ENCODE data around the gene LTK. TPM values are rescaled to one million over a fixed set of nuclear protein-coding genes. Genes with fewer than 3 reads are reported as not detected.

Gene LTK
- total RNA-seq, result 1 to 10 TPM; 6.9 to 8.2 TPM

- H3K36me3 ChIP-seq, result no peaks in the 10 kb centered on the region
- H3K4me3 ChIP-seq, result peak within 1 kb of the TSS; percentile 40
- peak within 1 kb of the TSS; percentile 50 to 73 for H3K9ac ChIP-seq (ENCODE audit: low read depth in 2 of 2, low read length in 2 of 2)
- peaks cover 23% of the 10 kb centered on the region for H3K27me3 ChIP-seq
- peak; percentile 42 for DNase-seq
- H3K27ac ChIP-seq, result no peak within 1 kb of the TSS
- intact Hi-C loops (cut with DNase I), result loop anchor here (5.0 kb wide), 1 partner anchor 41 kb away; no protein-coding TSS in a partner anchor
- peaks cover 12% of the 10 kb centered on the region for H3K4me1 ChIP-seq
- TF ChIP-seq CTCF (IDR thresholded peaks at IDR 0.05), result no peak
- no peaks in the 10 kb centered on the region for H3K9me3 ChIP-seq
Observed at GRCh38 chr15:41513506-41514227, at the start of gene LTK. Gene LTK, minus strand, starts transcription at chr15:41513827. Its CDS starts 118 bp downstream, at chr15:41513709.

- no peak for DNase-seq
- no peaks in the 10 kb centered on the region for H3K36me3 ChIP-seq
- H3K27ac ChIP-seq, result no peak overlapping the region
- H3K4me3 ChIP-seq, result no peak overlapping the region
- H3K9ac ChIP-seq (ENCODE audit: low read depth in 2 of 2, low read length in 2 of 2), result peak overlapping the region in 1 of 2 donors; percentile 19
- no peaks in the 10 kb centered on the region for H3K9me3 ChIP-seq
- TF ChIP-seq CTCF (IDR thresholded peaks at IDR 0.05), result no peak
- H3K4me1 ChIP-seq, result no peaks in the 10 kb centered on the region
- intact Hi-C loops (cut with DNase I), result no loop called here
- H3K27me3 ChIP-seq, result no peaks in the 10 kb centered on the region
Observed at GRCh38 chr15:41562784-41563198, 49.2 kb upstream of the LTK start.

DNA sequence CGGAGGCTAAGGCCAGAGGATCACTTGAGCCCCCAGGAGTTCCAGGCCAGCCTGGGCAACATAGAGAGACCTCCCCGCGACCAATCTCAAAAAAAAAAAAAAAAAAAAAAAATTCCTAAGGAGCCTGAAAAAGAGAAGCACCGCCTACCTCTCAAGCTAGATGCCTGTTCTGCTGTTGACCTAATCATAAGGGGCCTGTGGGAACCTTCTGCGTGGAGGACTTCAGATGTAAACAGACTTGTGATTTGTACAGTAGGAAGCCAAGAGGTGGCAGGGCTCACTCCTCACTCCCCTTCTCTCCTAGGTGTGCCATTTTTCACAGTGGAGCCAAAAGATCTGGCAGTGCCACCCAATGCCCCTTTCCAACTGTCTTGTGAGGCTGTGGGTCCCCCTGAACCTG, 48.6 kb upstream of the LTK start:
- no peak overlapping the region for H3K4me3 ChIP-seq
- TF ChIP-seq CTCF (IDR thresholded peaks at IDR 0.05), result no peak
- no peak for DNase-seq
- H3K9ac ChIP-seq (ENCODE audit: low read depth in 2 of 2, low read length in 2 of 2), result no peak overlapping the region
- H3K27ac ChIP-seq, result no peak overlapping the region
- no peaks in the 10 kb centered on the region for H3K4me1 ChIP-seq
- no peaks in the 10 kb centered on the region for H3K9me3 ChIP-seq
- H3K27me3 ChIP-seq, result no peaks in the 10 kb centered on the region
- intact Hi-C loops (cut with DNase I), result no loop called here
- no peaks in the 10 kb centered on the region for H3K36me3 ChIP-seq

- no peaks in the 10 kb centered on the region for H3K4me1 ChIP-seq
- DNase-seq, result no peak
Observed at GRCh38 chr15:41561777-41562145, 48.1 kb upstream of the LTK start.

GRCh38 chr15:41561104-41561776, 47.6 kb upstream of the LTK start:
- Histone ChIP-seq H3K9me3 (no peaks in the 10 kb centered on the region), H3K9ac (ENCODE audit: low read depth in 2 of 2, low read length in 2 of 2) (no peak overlapping the region), H3K27me3 (no peaks in the 10 kb centered on the region), H3K36me3 (no peaks in the 10 kb centered on the region), H3K4me3 (no peak overlapping the region), H3K27ac (no peak overlapping the region), H3K4me1 (no peaks in the 10 kb centered on the region)
- intact Hi-C loops (cut with DNase I), result no loop called here
- no peak for TF ChIP-seq CTCF (IDR thresholded peaks at IDR 0.05)
- DNase-seq, result no peak

More at GRCh38 chr15:41561777-41562145, 48.1 kb upstream of the LTK start:
- no peak for TF ChIP-seq CTCF (IDR thresholded peaks at IDR 0.05)
- no peak overlapping the region for H3K4me3 ChIP-seq
- no peak overlapping the region for H3K27ac ChIP-seq
- no peaks in the 10 kb centered on the region for H3K9me3 ChIP-seq
- no peak overlapping the region for H3K9ac ChIP-seq (ENCODE audit: low read depth in 2 of 2, low read length in 2 of 2)
- H3K27me3 ChIP-seq, result no peaks in the 10 kb centered on the region
- intact Hi-C loops (cut with DNase I), result no loop called here
- no peaks in the 10 kb centered on the region for H3K36me3 ChIP-seq

Data from colonic mucosa (tissue), 4 donors.